LNCAP (cell line): ENCODE measurements around the gene MACROD2.

Source experiments
- CTCF ChIP-seq: fragments of 450-650 bp; IDR thresholded peaks from 2 replicates; pipeline ENCODE4 v1.5.1; 2017; ENCODE audit warnings: mild to moderate bottlenecking

MACROD2 gene

GRCh38 chr20:15188415-15188814 is 1193.1 kb downstream of the MACROD2 start:
- no peak for TF ChIP-seq CTCF

- no peak for TF ChIP-seq CTCF
These were observed 1195.9 kb downstream of the MACROD2 start for GRCh38 chr20:15191082-15191723.

DNA sequence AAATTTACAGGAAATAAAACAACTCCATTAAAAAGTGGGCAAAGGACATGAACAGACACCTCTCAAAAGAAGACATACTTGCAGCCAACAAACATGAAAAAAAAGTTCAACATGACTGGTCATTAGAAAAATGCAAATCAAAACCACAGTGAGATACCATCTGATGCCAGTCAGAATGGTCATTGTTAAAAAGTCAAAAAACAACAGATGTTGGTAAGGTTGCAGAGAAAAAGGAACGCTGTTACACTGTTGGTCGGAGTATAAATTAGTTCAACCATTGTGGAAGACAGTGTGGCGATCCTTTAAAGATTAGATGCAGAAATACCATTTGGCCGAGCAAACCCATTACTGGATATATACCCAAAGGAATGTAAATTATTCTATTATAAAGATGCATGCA is 1200.1 kb downstream of the MACROD2 start:
- TF ChIP-seq CTCF, result no peak

- TF ChIP-seq CTCF, result no peak
These were observed 1201.4 kb downstream of the MACROD2 start for GRCh38 chr20:15196547-15197255.

- no peak for TF ChIP-seq CTCF
These were observed 1204.4 kb downstream of the MACROD2 start for GRCh38 chr20:15199698-15200097.

GRCh38 chr20:15200147-15200565 is 1204.8 kb downstream of the MACROD2 start:
- TF ChIP-seq CTCF, result no peak

- no peak for TF ChIP-seq CTCF
These were observed 1206.3 kb downstream of the MACROD2 start for GRCh38 chr20:15201602-15202001.
